ENCODE measurements around the gene HNRNPK. TPM values are rescaled to one million over a fixed set of nuclear protein-coding genes. Genes with fewer than 3 reads are reported as not detected.

HNRNPK gene
- total and polyA plus RNA-seq, 2 of the 13 experiments (the other 11 are each of a cell fraction or from before 2014, with no cell fraction given): 321 to 712 TPM

- TF ChIP-seq ZNF574 (CRISPR knock-in tag; IDR thresholded peaks at IDR 0.05) (peak; percentile 93), ZNF3 (CRISPR knock-in tag; IDR thresholded peaks at IDR 0.05) (no peak), ZC3H4 (CRISPR knock-in tag; IDR thresholded peaks at IDR 0.05; ENCODE audit: borderline replicate concordance) (peak; percentile 86; the same call in 1 of the 2 replicates), ELK4 (CRISPR knock-in tag; IDR thresholded peaks at IDR 0.05; ENCODE audit: borderline replicate concordance) (peak; percentile 70; the same call in 1 of the 2 replicates), NPAS2 (CRISPR knock-in tag; IDR thresholded peaks at IDR 0.05; ENCODE audit: borderline replicate concordance) (no peak), FLYWCH1 (CRISPR knock-in tag; IDR thresholded peaks at IDR 0.05) (no peak), TFDP1 (CRISPR knock-in tag; IDR thresholded peaks at IDR 0.05; ENCODE audit: borderline replicate concordance) (peak; percentile 93), ZNF292 (CRISPR knock-in tag; IDR thresholded peaks at IDR 0.05; ENCODE audit: borderline replicate concordance, low read depth) (no peak), HDAC2 (CRISPR knock-in tag; IDR thresholded peaks at IDR 0.05) (no peak), NR2F6 (IDR thresholded peaks at IDR 0.05) (no peak), NR2F6 (CRISPR knock-in tag; IDR thresholded peaks at IDR 0.05) (peak; percentile 23; the same call in 1 of the 2 replicates), KDM5B (CRISPR knock-in tag; IDR thresholded peaks at IDR 0.05; ENCODE audit: borderline replicate concordance) (peak; percentile 60; the same call in 1 of the 2 replicates), ZNF670 (CRISPR knock-in tag; IDR thresholded peaks at IDR 0.05; ENCODE audit: borderline replicate concordance) (no peak), ZNF687 (CRISPR knock-in tag; IDR thresholded peaks at IDR 0.05) (peak; percentile 94)
Observed at GRCh38 chr9:83920927-83921707, 58.9 kb downstream of the HNRNPK start, which contains the start of gene KIF27 (continued).

All from HepG2 (cell line).